Measurements from ENCODE around the gene LDB3.

The LDB3 gene

GRCh38 chr10:86755454-86755739 is 87.1 kb downstream of the LDB3 start:
- TF ChIP-seq CTCF (IDR thresholded peaks at IDR 0.05; ENCODE audit: low read depth, low read length): no peak
- in situ Hi-C loops (cut with HindIII; ENCODE audit: low sequenced_read_pairs): no loop called here
- peak overlapping the region; percentile 72 for H3K4me3 ChIP-seq (ENCODE audit: low read depth, low read length)
- no peak for DNase-seq (ENCODE audit: low read depth, low spot score)

GRCh38 chr10:86755740-86756510 is 87.6 kb downstream of the LDB3 start:
- peak overlapping the region; percentile 72 for H3K4me3 ChIP-seq (ENCODE audit: low read depth, low read length)
- TF ChIP-seq CTCF (IDR thresholded peaks at IDR 0.05; ENCODE audit: low read depth, low read length): no peak
- in situ Hi-C loops (cut with HindIII; ENCODE audit: low sequenced_read_pairs): no loop called here
- peak; percentile 80 for DNase-seq (ENCODE audit: low read depth, low spot score)

- peak within 1 kb of the TSS; percentile 86 for H3K4me3 ChIP-seq (ENCODE audit: low read depth, low read length)
- DNase-seq (ENCODE audit: low read depth, low spot score): peak; percentile 92
- no peak for TF ChIP-seq CTCF (IDR thresholded peaks at IDR 0.05; ENCODE audit: low read depth, low read length)
These were observed 88.3 kb downstream of the LDB3 start, which contains the start of gene BMPR1A for GRCh38 chr10:86756511-86757112. Gene BMPR1A, plus strand, starts transcription at chr10:86756619. Its CDS starts 119,400 bp downstream, at chr10:86876019.

GRCh38 chr10:86757113-86757972 is 89.0 kb downstream of the LDB3 start:
- in situ Hi-C loops (cut with HindIII; ENCODE audit: low sequenced_read_pairs): no loop called here
- peak; percentile 28 for TF ChIP-seq CTCF (IDR thresholded peaks at IDR 0.05; ENCODE audit: low read depth, low read length)
- peak overlapping the region; percentile 86 for H3K4me3 ChIP-seq (ENCODE audit: low read depth, low read length)
- DNase-seq (ENCODE audit: low read depth, low spot score): peak; percentile 67

More at GRCh38 chr10:86756511-86757112, 88.3 kb downstream of the LDB3 start, which contains the start of gene BMPR1A:
- in situ Hi-C loops (cut with HindIII; ENCODE audit: low sequenced_read_pairs): no loop called here

GRCh38 chr10:86758189-86759072 is 90.1 kb downstream of the LDB3 start:
- H3K4me3 ChIP-seq (ENCODE audit: low read depth, low read length): peak overlapping the region; percentile 86
- no peak for TF ChIP-seq CTCF (IDR thresholded peaks at IDR 0.05; ENCODE audit: low read depth, low read length)
- in situ Hi-C loops (cut with HindIII; ENCODE audit: low sequenced_read_pairs): no loop called here
- DNase-seq (ENCODE audit: low read depth, low spot score): peak; percentile 42
